Testis (tissue), 2 donors: ENCODE measurements around the gene OR6B2.

Source experiments
- CTCF ChIP-seq, 3 experiments: fragments of 450-650 bp in 2 of 3; fragments of 200-600 bp in 1 of 3; sonication (generic) in 1 of 3; IDR thresholded peaks; one replicate each; pipeline ENCODE4 v1.5.1; 2016 to 2019; ENCODE audit warnings: antibody characterized with exemption in 3 of 3, mild to moderate bottlenecking in 2 of 3, moderate library complexity in 1 of 3
- POLR2A ChIP-seq: fragments of 450-650 bp; IDR thresholded peaks from one replicate; pipeline ENCODE4 v1.6.1; 2017; ENCODE audit warnings: antibody characterized with exemption, mild to moderate bottlenecking, moderate library complexity

- TF ChIP-seq CTCF (IDR thresholded peaks at IDR 0.05), result no peak
- TF ChIP-seq POLR2A, result no peak
Measured at GRCh38 chr2:240078631-240079030, 48.4 kb upstream of the OR6B2 start.
